Fibroblast of villous mesenchyme (primary cell): Measurements from ENCODE around the gene POU3F2. TPM values are rescaled to one million over a fixed set of nuclear protein-coding genes. Genes with fewer than 3 reads are reported as not detected.
A peak's percentile ranks its signal among the peaks of the same experiment; 100 is the strongest.

ENCODE experiments used
- DNase-seq: peaks from one replicate; pipeline ENCODE4 v3.0.0-alpha.2; 2010; ENCODE audit warnings: low read depth
- H3K4me3 ChIP-seq: 2 replicates; pipeline ENCODE4 v1.5.1; 2011; ENCODE audit warnings: low read depth, mild to moderate bottlenecking, low read length
- CTCF ChIP-seq: IDR thresholded peaks from 2 replicates; pipeline ENCODE4 v1.5.1; 2012; ENCODE audit warnings: low read depth, mild to moderate bottlenecking, low read length; ENCODE audit not compliant: insufficient read depth
- total RNA-seq: library from RNA; depleted of rRNA; stranded (reverse); fragments of >200 nt; gene quantifications from 2 replicates; pipeline ENCODE4 v1.2.3, GENCODE V29; 2012

Gene POU3F2
- total RNA-seq, 1 donor, result not detected

GRCh38 chr6:98845211-98846020, 11.0 kb downstream of the POU3F2 start:
- DNase-seq, result peak; percentile 82
- peak overlapping the region; percentile 19 for H3K4me3 ChIP-seq
- peak; percentile 92 for TF ChIP-seq CTCF

GRCh38 chr6:98846021-98846380, 11.6 kb downstream of the POU3F2 start:
- no peak for TF ChIP-seq CTCF

GRCh38 chr6:98847416-98847778, 13.0 kb downstream of the POU3F2 start:
- no peak overlapping the region for H3K4me3 ChIP-seq

More at GRCh38 chr6:98846021-98846380, 11.6 kb downstream of the POU3F2 start:
- no peak for DNase-seq
- no peak overlapping the region for H3K4me3 ChIP-seq

GRCh38 chr6:98847779-98848538, 13.6 kb downstream of the POU3F2 start:
- H3K4me3 ChIP-seq, result peak overlapping the region; percentile 27
- DNase-seq, result no peak
- no peak for TF ChIP-seq CTCF

More at GRCh38 chr6:98847416-98847778, 13.0 kb downstream of the POU3F2 start:
- DNase-seq, result no peak
- TF ChIP-seq CTCF, result no peak

GRCh38 chr6:98848539-98849242, 14.3 kb downstream of the POU3F2 start:
- DNase-seq, result no peak
- TF ChIP-seq CTCF, result no peak
- H3K4me3 ChIP-seq, result no peak overlapping the region

GRCh38 chr6:98864497-98864896, 30.1 kb downstream of the POU3F2 start:
- no peak for TF ChIP-seq CTCF
- H3K4me3 ChIP-seq, result no peak overlapping the region
- DNase-seq, result no peak
